ENCODE data around the gene MTR.

MTR gene

GRCh38 chr1:236845830-236846229 lies 50.7 kb downstream of the MTR start:
- no peak for DNase-seq (ENCODE audit: extremely low read depth, insufficient read length)
- peaks cover 3% of the 10 kb centered on the region for H3K36me3 ChIP-seq (ENCODE audit: control insufficient read depth, insufficient read depth, low read length)
- H3K27me3 ChIP-seq (replicated peaks; ENCODE audit: control insufficient read depth, insufficient read depth, low read length), result no peaks in the 10 kb centered on the region
- no peak for TF ChIP-seq CTCF (IDR thresholded peaks at IDR 0.05; ENCODE audit: insufficient read depth, low read length, poor library complexity, severe bottlenecking)
- no peak overlapping the region for H3K4me3 ChIP-seq (replicated peaks; ENCODE audit: low read depth, low read length)

- H3K27me3 ChIP-seq (replicated peaks; ENCODE audit: control insufficient read depth, insufficient read depth, low read length), result no peaks in the 10 kb centered on the region
- no peak for DNase-seq (ENCODE audit: extremely low read depth, insufficient read length)
- H3K36me3 ChIP-seq (ENCODE audit: control insufficient read depth, insufficient read depth, low read length), result peaks cover 5% of the 10 kb centered on the region
- H3K4me3 ChIP-seq (replicated peaks; ENCODE audit: low read depth, low read length), result no peak overlapping the region
- no peak for TF ChIP-seq CTCF (IDR thresholded peaks at IDR 0.05; ENCODE audit: insufficient read depth, low read length, poor library complexity, severe bottlenecking)
Observed at GRCh38 chr1:236848274-236848923, 53.3 kb downstream of the MTR start.

GRCh38 chr1:236850077-236850979 lies 55.2 kb downstream of the MTR start:
- TF ChIP-seq CTCF (IDR thresholded peaks at IDR 0.05; ENCODE audit: insufficient read depth, low read length, poor library complexity, severe bottlenecking), result no peak
- H3K4me3 ChIP-seq (replicated peaks; ENCODE audit: low read depth, low read length), result no peak overlapping the region
- no peaks in the 10 kb centered on the region for H3K27me3 ChIP-seq (replicated peaks; ENCODE audit: control insufficient read depth, insufficient read depth, low read length)
- H3K36me3 ChIP-seq (ENCODE audit: control insufficient read depth, insufficient read depth, low read length), result peaks cover 5% of the 10 kb centered on the region
- no peak for DNase-seq (ENCODE audit: extremely low read depth, insufficient read length)

GRCh38 chr1:236851871-236852270 lies 56.8 kb downstream of the MTR start:
- no peak for DNase-seq (ENCODE audit: extremely low read depth, insufficient read length)
- Histone ChIP-seq H3K27me3 (replicated peaks; ENCODE audit: control insufficient read depth, insufficient read depth, low read length) (no peaks in the 10 kb centered on the region), H3K36me3 (ENCODE audit: control insufficient read depth, insufficient read depth, low read length) (peaks cover 5% of the 10 kb centered on the region), H3K4me3 (replicated peaks; ENCODE audit: low read depth, low read length) (no peak overlapping the region)
- TF ChIP-seq CTCF (IDR thresholded peaks at IDR 0.05; ENCODE audit: insufficient read depth, low read length, poor library complexity, severe bottlenecking), result no peak

GRCh38 chr1:236853921-236854604 lies 59.0 kb downstream of the MTR start:
- H3K4me3 ChIP-seq (replicated peaks; ENCODE audit: low read depth, low read length), result no peak overlapping the region
- TF ChIP-seq CTCF (IDR thresholded peaks at IDR 0.05; ENCODE audit: insufficient read depth, low read length, poor library complexity, severe bottlenecking), result no peak
- no peak for DNase-seq (ENCODE audit: extremely low read depth, insufficient read length)
- H3K27me3 ChIP-seq (replicated peaks; ENCODE audit: control insufficient read depth, insufficient read depth, low read length), result no peaks in the 10 kb centered on the region
- H3K36me3 ChIP-seq (ENCODE audit: control insufficient read depth, insufficient read depth, low read length), result peaks cover 4% of the 10 kb centered on the region

Data from GM06990 (cell line).